ENCODE results near the gene SLA2.
"Not testable (repeated sequence)": the region's sequence is repeated elsewhere in the genome, so short reads cannot be mapped to it uniquely, and the experiment has no call there.

SLA2 gene

GRCh38 chr20:36641506-36641843 lies 4.5 kb downstream of the SLA2 start:
- TF ChIP-seq, protein P1, sequence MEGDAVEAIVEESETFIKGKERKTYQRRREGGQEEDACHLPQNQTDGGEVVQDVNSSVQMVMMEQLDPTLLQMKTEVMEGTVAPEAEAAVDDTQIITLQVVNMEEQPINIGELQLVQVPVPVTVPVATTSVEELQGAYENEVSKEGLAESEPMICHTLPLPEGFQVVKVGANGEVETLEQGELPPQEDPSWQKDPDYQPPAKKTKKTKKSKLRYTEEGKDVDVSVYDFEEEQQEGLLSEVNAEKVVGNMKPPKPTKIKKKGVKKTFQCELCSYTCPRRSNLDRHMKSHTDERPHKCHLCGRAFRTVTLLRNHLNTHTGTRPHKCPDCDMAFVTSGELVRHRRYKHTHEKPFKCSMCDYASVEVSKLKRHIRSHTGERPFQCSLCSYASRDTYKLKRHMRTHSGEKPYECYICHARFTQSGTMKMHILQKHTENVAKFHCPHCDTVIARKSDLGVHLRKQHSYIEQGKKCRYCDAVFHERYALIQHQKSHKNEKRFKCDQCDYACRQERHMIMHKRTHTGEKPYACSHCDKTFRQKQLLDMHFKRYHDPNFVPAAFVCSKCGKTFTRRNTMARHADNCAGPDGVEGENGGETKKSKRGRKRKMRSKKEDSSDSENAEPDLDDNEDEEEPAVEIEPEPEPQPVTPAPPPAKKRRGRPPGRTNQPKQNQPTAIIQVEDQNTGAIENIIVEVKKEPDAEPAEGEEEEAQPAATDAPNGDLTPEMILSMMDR (IDR thresholded peaks at IDR 0.05; ENCODE audit: control insufficient read depth, insufficient read depth, low read depth, low read length, missing control alignments) = no peak
- no peak for DNase-seq (ENCODE audit: low read depth)
- no peak overlapping the region for H3K4me3 ChIP-seq (ENCODE audit: control insufficient read depth, low read depth, low read length)

DNA sequence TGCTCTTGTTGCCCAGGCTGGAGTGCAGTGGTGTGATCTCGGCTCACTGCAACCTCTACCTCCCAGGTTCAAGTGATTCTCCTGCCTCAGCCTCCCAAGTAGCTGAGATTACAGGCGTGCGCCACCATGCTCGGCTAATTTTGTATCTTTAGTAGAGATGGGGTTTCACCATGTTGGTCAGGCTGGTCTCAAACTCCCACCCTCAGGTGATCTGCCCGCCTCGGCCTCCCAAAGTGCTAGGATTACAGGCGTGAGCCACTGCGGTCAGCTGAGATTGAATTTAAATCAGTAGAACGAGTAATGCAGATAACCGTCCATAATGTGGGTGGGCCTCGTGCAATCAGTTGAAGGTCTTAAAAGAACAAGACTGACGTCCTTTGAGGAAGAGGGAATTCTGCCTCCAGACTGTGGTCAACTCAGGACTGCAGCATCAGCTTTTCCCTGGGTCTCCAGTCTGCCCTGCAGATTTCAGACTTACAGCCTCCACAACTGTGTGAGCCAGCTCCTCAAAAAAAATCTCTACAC lies 7.1 kb downstream of the SLA2 start:
- H3K4me3 ChIP-seq (ENCODE audit: control insufficient read depth, low read depth, low read length); DNase-seq (ENCODE audit: low read depth): not testable (repeated sequence)

DNA sequence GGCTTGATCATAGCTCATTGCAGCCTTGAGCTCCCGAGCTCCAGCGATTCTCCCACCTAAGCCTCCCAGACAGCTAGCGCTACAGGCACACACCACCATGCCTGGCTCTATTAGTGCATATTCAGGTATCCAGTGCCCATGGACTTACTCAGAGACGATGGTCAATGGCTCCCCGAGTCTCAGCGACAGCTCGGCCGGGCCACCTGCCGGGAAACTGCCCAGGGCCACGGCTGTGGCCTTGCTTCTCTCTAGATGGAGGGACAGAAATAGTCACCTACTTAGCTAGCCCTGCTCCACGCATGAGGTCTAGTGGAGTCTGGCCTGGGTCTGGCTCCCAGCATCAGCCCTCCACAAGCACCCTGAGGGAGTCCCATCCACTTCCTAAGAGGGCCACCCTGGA lies 11.7 kb downstream of the SLA2 start:
- TF ChIP-seq, protein P1 (IDR thresholded peaks at IDR 0.05; ENCODE audit: control insufficient read depth, insufficient read depth, low read depth, low read length, missing control alignments) = no peak
- H3K4me3 ChIP-seq (ENCODE audit: control insufficient read depth, low read depth, low read length) = no peak overlapping the region
- DNase-seq (ENCODE audit: low read depth) = no peak

GRCh38 chr20:36633285-36633772 lies 12.7 kb downstream of the SLA2 start:
- no peak overlapping the region for H3K4me3 ChIP-seq (ENCODE audit: control insufficient read depth, low read depth, low read length)
- no peak for DNase-seq (ENCODE audit: low read depth)
- TF ChIP-seq, protein P1 (IDR thresholded peaks at IDR 0.05; ENCODE audit: control insufficient read depth, insufficient read depth, low read depth, low read length, missing control alignments) = no peak

- H3K4me3 ChIP-seq (ENCODE audit: control insufficient read depth, low read depth, low read length) = no peak overlapping the region
- TF ChIP-seq, protein P1 (IDR thresholded peaks at IDR 0.05; ENCODE audit: control insufficient read depth, insufficient read depth, low read depth, low read length, missing control alignments) = no peak
- DNase-seq (ENCODE audit: low read depth) = no peak
Observed at GRCh38 chr20:36632487-36633284, 13.3 kb downstream of the SLA2 start.

DNA sequence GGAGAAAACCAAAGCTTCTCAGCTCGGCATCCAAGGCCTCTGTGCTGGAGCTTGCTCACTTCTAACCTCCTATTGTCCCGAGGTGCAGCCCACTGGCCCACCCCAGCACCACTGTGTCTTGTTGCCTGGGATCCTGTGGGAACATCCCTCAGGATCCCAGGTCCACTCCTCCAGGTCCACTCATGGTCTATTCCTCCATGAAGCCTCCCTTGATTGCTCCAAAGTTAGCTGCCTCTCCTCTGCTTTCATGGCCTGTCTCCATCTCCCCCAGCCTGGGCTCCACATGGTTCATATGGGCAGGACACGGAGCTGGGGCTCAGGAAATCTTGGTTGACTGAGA lies 13.9 kb downstream of the SLA2 start:
- no peak for DNase-seq (ENCODE audit: low read depth)
- no peak overlapping the region for H3K4me3 ChIP-seq (ENCODE audit: control insufficient read depth, low read depth, low read length)
- TF ChIP-seq, protein P1 (IDR thresholded peaks at IDR 0.05; ENCODE audit: control insufficient read depth, insufficient read depth, low read depth, low read length, missing control alignments) = no peak

GRCh38 chr20:36631646-36632045 lies 14.3 kb downstream of the SLA2 start:
- TF ChIP-seq, protein P1 (IDR thresholded peaks at IDR 0.05; ENCODE audit: control insufficient read depth, insufficient read depth, low read depth, low read length, missing control alignments) = no peak
- DNase-seq (ENCODE audit: low read depth) = no peak
- H3K4me3 ChIP-seq (ENCODE audit: control insufficient read depth, low read depth, low read length) = no peak overlapping the region
